B cell (primary cell): ENCODE results near the gene MYO5C.

Experiments used
- EZH2 ChIP-seq: IDR thresholded peaks from 2 replicates; pipeline ENCODE4 v1.6.1; 2012; ENCODE audit warnings: borderline replicate concordance, low read depth, mild to moderate bottlenecking, moderate library complexity, low read length; ENCODE audit not compliant: insufficient read depth, poor library complexity, severe bottlenecking
- TF ChIP-seq, protein P1 (sequence below): fragments of 200-600 bp; IDR thresholded peaks from one replicate; pipeline ENCODE4 v1.8.0; 2022; ENCODE audit warnings: antibody characterized with exemption, mild to moderate bottlenecking

DNA sequence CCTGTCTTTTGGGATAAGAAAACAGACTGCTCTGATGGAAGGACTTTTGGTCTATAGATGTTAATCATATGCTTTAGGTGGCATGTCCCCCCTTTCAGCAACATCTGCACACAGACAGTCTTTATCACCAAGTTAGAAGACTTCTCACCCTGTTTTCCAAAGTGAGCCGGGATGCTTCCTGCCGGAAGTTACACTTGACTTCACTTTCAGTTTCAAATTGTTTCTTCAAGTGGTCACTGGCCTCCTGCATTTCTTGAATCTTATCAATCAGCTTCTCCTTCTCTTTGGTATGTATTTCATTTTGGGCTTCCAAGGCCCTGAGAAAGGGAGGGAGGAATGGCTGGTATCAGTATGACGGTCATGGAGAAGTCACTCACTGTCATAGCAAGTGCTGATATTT lies 77.2 kb downstream of the MYO5C start:
- TF ChIP-seq, protein P1, sequence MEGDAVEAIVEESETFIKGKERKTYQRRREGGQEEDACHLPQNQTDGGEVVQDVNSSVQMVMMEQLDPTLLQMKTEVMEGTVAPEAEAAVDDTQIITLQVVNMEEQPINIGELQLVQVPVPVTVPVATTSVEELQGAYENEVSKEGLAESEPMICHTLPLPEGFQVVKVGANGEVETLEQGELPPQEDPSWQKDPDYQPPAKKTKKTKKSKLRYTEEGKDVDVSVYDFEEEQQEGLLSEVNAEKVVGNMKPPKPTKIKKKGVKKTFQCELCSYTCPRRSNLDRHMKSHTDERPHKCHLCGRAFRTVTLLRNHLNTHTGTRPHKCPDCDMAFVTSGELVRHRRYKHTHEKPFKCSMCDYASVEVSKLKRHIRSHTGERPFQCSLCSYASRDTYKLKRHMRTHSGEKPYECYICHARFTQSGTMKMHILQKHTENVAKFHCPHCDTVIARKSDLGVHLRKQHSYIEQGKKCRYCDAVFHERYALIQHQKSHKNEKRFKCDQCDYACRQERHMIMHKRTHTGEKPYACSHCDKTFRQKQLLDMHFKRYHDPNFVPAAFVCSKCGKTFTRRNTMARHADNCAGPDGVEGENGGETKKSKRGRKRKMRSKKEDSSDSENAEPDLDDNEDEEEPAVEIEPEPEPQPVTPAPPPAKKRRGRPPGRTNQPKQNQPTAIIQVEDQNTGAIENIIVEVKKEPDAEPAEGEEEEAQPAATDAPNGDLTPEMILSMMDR: no peak
- no peak for TF ChIP-seq EZH2
